GM12872 (cell line): ENCODE results near the gene CELF2.

Experiments
- TF ChIP-seq, protein P1 (sequence below): IDR thresholded peaks from 3 replicates; pipeline ENCODE4 v1.5.1; 2011; ENCODE audit warnings: low read depth, mild to moderate bottlenecking, low read length, moderate library complexity; ENCODE audit not compliant: insufficient read depth

CELF2 gene

DNA sequence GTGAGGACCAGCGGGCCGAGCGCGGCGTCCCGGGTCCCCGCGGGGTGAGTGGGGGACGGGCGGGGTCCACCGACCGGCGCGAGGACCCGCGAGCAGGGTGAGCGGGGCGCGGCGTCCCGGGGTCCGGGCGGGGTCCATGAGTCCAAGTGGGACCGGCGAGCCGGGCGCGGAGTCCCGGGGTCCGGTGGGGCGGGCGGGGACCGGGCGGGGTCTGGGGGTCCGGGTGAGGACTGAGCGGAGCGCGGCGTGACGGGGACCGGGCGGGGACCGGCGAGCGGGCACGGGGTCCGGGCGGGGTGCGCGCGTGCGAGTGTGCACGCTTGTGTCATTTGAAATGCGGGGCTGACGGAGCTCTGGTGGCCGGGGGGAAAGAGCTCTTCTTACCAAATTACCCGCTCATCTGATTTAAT lies 765 bp downstream of the CELF2 start:
- TF ChIP-seq, protein P1, sequence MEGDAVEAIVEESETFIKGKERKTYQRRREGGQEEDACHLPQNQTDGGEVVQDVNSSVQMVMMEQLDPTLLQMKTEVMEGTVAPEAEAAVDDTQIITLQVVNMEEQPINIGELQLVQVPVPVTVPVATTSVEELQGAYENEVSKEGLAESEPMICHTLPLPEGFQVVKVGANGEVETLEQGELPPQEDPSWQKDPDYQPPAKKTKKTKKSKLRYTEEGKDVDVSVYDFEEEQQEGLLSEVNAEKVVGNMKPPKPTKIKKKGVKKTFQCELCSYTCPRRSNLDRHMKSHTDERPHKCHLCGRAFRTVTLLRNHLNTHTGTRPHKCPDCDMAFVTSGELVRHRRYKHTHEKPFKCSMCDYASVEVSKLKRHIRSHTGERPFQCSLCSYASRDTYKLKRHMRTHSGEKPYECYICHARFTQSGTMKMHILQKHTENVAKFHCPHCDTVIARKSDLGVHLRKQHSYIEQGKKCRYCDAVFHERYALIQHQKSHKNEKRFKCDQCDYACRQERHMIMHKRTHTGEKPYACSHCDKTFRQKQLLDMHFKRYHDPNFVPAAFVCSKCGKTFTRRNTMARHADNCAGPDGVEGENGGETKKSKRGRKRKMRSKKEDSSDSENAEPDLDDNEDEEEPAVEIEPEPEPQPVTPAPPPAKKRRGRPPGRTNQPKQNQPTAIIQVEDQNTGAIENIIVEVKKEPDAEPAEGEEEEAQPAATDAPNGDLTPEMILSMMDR, result no peak

DNA sequence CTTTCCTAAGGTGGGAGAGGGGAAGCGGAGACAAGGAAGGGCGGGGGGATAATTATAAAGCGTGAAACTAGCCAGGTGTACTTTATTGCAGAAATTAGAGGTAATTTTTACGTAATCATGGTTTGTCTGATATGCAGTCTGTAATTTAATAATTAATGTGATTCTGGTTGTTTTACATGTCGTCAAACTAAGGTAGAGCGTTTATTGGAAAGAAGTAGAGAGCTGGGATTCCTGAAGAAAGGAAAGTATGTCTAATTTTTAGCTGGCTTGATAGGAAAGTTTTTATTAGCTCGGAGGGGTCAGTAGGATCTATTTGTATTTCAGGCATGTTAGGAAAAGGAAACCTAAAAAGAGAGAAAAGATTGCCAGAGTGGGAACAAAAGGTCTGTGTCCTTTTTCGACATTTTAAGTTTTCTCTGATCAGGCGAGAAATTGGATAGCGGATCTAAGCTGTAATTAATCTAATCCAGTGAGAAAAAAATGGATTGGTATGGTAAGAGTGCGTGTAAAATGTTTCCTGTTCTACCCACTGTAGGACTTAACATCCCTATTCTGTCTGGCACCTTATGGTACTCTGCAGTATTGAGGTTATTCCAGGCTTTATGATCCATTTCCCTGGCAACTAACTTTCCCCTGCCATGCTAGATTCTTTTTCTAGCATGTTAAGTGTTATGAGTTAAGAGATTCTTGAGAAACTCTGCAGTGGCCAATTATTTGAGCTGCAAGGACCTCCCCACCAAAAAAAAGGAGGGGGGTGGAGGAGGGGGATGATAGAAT lies 1.4 kb downstream of the CELF2 start:
- TF ChIP-seq, protein P1, result no peak

DNA sequence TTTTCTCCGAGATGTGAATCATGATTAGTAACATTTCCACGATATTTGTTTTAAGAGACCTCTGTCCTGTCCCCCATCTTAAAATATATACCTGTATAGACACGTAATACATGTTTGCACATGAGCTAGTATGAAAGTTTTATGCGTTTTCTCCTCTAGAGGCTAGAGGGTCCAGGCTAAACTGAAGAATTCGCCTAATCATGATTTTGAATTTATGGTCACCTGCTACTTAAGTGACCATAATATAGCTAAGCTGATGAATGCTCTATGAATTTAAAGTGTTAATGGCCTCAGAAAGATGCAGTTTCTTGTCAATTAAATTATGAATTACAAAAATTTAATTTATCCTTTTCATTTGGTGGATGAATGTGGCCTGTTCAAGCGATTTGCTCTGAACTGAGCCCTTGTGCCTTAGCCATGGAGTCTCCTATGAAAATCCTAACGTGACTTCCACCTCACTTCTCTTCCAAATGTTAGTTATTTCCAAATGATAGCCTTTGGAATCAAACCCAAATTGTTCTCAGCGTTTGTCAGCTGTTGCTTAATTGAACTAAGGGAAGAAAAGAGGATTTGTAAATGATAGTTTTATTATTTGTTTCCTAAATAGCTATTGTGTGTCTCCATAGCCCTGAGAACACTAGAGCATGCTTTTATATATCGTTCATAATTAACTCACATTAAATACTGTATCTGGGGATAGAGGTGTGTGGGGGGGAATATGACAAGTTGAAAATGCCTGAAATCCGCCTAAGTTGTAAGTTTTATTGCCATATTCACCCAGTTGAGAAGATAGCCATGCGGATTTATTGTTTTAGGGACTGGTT lies 2.3 kb downstream of the CELF2 start:
- TF ChIP-seq, protein P1, result no peak

DNA sequence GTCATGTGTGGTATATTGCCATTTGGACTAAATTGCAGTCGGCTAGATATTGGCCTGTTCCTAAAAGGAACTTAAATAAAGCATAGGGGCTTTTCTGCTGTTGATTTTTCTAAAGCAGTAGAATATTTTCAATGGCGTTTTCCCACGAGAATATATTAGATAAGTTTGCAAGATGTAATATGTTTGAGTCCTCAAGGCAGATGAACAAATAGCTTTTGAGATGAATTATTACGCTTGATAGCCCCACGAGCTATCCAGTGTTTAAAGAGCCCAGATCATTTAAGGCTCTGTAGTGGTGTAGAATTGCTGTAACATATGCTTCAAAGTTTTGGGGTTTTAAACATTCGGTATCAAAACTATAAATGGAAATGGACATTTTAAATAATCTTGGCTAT lies 2.9 kb downstream of the CELF2 start:
- TF ChIP-seq, protein P1, result no peak

DNA sequence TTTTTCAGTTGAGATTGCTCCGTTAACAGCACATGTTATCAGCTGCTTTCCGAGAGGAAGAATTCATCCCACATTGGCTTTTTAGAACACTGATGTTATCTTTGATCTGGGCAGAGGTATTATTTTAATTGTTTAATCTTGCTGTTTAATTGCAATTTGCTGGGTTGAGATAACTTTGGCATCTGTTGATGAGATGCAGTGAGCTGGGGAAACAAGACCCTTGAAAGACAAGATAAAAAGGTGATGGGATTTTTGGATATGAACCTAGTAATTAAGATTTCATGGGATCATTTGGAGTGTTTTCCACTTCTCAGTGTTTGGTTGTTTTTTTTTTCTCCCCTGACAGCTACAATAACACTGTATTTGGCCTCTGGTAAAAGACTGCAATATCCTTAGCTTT lies 4.5 kb downstream of the CELF2 start:
- TF ChIP-seq, protein P1, result no peak

DNA sequence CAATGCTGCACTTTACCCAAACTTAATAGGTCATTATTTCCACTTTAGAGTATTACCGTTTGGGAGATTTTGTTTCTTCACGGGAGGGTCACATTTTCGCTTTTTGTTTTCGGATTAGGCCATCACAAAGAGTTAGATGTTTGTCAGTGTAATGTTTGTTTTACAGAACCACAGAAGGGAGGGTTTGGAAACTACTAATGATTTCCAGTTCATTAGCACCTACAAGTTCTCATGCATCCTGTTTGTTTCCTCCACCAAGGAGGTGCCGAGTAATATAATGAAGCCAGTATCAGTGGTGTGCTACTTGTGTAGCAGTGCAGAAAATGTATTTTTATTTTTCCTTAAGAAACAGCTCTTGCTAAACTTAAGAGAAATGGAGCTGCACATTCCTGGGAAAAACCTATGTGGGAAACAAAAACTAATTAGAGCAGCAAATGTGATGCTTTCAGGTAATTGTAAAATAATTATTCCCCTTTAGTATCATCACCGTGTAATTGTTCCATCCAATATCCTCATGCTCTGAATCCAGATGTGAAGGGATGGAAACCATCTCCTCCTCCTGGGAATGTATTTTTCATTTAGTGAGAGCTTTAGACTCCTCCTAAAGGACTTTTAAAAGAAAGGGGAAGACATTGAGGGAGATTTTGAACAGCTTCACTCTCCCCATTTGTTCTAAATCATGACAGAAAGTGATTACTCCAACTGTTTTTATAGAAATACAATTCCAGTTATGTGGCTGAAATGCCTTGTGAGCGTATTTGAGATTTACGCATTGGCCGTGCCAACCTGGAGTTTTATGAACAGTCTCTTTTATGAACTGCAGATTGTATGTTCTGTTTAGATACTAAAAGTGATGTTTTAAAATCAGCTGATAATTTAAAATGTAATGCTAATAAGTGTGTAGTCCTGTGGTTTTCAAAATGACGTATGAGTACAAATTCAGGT lies 5.6 kb downstream of the CELF2 start:
- TF ChIP-seq, protein P1, result no peak
